Endothelial cell (in vitro differentiated cells): ENCODE data around the gene ALDOB. TPM values are rescaled to one million over a fixed set of nuclear protein-coding genes. Genes with fewer than 3 reads are reported as not detected.
A peak's percentile ranks its signal among the peaks of the same experiment; 100 is the strongest.

Source experiments
- DNase-seq: peaks from one replicate; pipeline ENCODE4 v3.0.0; 2021; ENCODE audit warnings: low spot score
- H3K27ac Mint-ChIP-seq: one replicate; pipeline ENCODE4 v1.8.0; 2021; ENCODE audit warnings: mixed read lengths, inconsistent platforms; ENCODE audit not compliant: unreplicated experiment
- H3K27me3 Mint-ChIP-seq: one replicate; pipeline ENCODE4 v1.8.0; 2021; ENCODE audit warnings: mild to moderate bottlenecking, moderate library complexity, mixed read lengths, inconsistent platforms; ENCODE audit not compliant: unreplicated experiment
- H3K36me3 Mint-ChIP-seq: one replicate; pipeline ENCODE4 v1.8.0; 2021; ENCODE audit warnings: mild to moderate bottlenecking, low read depth, mixed read lengths, inconsistent platforms; ENCODE audit not compliant: unreplicated experiment
- H3K4me1 Mint-ChIP-seq: one replicate; pipeline ENCODE4 v1.8.0; 2021; ENCODE audit warnings: mild to moderate bottlenecking, mixed read lengths, inconsistent platforms; ENCODE audit not compliant: unreplicated experiment
- H3K4me3 Mint-ChIP-seq: one replicate; pipeline ENCODE4 v1.8.0; 2021; ENCODE audit warnings: mild to moderate bottlenecking, mixed read lengths, inconsistent platforms; ENCODE audit not compliant: unreplicated experiment
- H3K9me3 Mint-ChIP-seq: one replicate; pipeline ENCODE4 v1.8.0; 2021; ENCODE audit warnings: mixed read lengths, inconsistent platforms; ENCODE audit not compliant: unreplicated experiment
- CTCF ChIP-seq: fragments of 200-600 bp; sonication (generic); IDR thresholded peaks from one replicate; pipeline ENCODE4 v1.5.0; 2021; ENCODE audit warnings: antibody characterized with exemption; ENCODE audit not compliant: unreplicated experiment
- total RNA-seq: library from RNA; stranded (reverse); fragmentation: NEBNext Ultra II Directional; extraction: Animal tissue kit (Norgen Biotek cat#: 25700); gene quantifications from one replicate; pipeline ENCODE4 v1.2.1, GENCODE V29; 2021; ENCODE audit not compliant: unreplicated experiment

ALDOB gene
- total RNA-seq, 1 donor from 2014 or later, result 0.31 TPM

GRCh38 chr9:101440714-101441230, 5.2 kb upstream of the ALDOB start:
- H3K9me3 Mint-ChIP-seq, result no peaks in the 10 kb centered on the region
- no peak for TF ChIP-seq CTCF
- peak overlapping the region; percentile 53 for H3K27ac Mint-ChIP-seq
- peaks cover 33% of the 10 kb centered on the region for H3K4me1 Mint-ChIP-seq
- no peak overlapping the region for H3K4me3 Mint-ChIP-seq
- no peaks in the 10 kb centered on the region for H3K36me3 Mint-ChIP-seq
- DNase-seq, result no peak
- H3K27me3 Mint-ChIP-seq, result no peaks in the 10 kb centered on the region

- Mint-ChIP-seq H3K36me3 (no peaks in the 10 kb centered on the region), H3K4me1 (peaks cover 21% of the 10 kb centered on the region), H3K27me3 (no peaks in the 10 kb centered on the region), H3K4me3 (no peak overlapping the region), H3K27ac (no peak overlapping the region), H3K9me3 (no peaks in the 10 kb centered on the region)
- DNase-seq, result no peak
- no peak for TF ChIP-seq CTCF
Observed at GRCh38 chr9:101438523-101438922, 2.9 kb upstream of the ALDOB start.

GRCh38 chr9:101437806-101438232, 2.2 kb upstream of the ALDOB start:
- Mint-ChIP-seq H3K9me3 (no peaks in the 10 kb centered on the region), H3K27me3 (no peaks in the 10 kb centered on the region), H3K4me1 (peaks cover 18% of the 10 kb centered on the region), H3K27ac (no peak overlapping the region), H3K36me3 (no peaks in the 10 kb centered on the region), H3K4me3 (no peak overlapping the region)
- TF ChIP-seq CTCF, result no peak
- no peak for DNase-seq

GRCh38 chr9:101434998-101435397, 576 bp downstream of the ALDOB start:
- H3K27me3 Mint-ChIP-seq, result no peaks in the 10 kb centered on the region

More at GRCh38 chr9:101434998-101435397, 576 bp downstream of the ALDOB start:
- Mint-ChIP-seq H3K36me3 (no peaks in the 10 kb centered on the region), H3K4me3 (no peak overlapping the region), H3K9me3 (no peaks in the 10 kb centered on the region), H3K27ac (no peak overlapping the region), H3K4me1 (peaks cover under 1% of the 10 kb centered on the region)
- no peak for TF ChIP-seq CTCF
- no peak for DNase-seq
